ENCODE results near the gene NPR2. TPM values are rescaled to one million over a fixed set of nuclear protein-coding genes. Genes with fewer than 3 reads are reported as not detected.

The NPR2 gene
- polyA plus RNA-seq, 1 donor (not counting 4 experiments of a cell fraction or from before 2014, with no cell fraction given): 5.0 TPM

DNA sequence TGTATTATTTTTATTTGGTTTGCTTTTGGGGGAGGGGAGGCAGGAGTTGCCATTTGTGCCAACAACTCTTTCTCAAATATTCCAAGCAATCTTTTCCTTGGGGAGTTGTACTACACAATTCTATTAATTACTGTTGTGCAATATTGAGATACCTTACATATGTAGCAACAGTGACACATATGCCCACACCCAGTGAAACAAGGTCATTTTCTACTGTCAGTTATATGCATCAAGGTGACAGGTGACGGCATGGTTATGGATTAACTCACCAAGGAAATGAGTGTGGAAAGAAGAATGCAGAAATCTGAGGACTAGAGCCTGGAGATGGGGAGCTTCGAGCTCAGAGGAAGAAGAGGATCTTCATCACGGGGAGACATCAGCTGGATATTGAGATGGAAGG lies 19.4 kb upstream of the NPR2 start:
- H3K27me3 ChIP-seq (ENCODE audit: control insufficient read depth, extremely low read depth, insufficient read depth, low read length): no peaks in the 10 kb centered on the region
- dilution Hi-C loops (cut with MboI; ENCODE audit: extremely low pct_ligation_motif_present, low sequenced_read_pairs): no loop called here
- no peaks in the 10 kb centered on the region for H3K36me3 ChIP-seq (ENCODE audit: control insufficient read depth in 2 of 2, extremely low read depth in 1 of 2, insufficient read depth in 2 of 2, low read length in 2 of 2)
- peaks cover 11% of the 10 kb centered on the region for H3K4me1 ChIP-seq (ENCODE audit: control insufficient read depth, extremely low read depth, insufficient read depth, low read length)
- H3K9me1 ChIP-seq (ENCODE audit: control insufficient read depth, extremely low read depth, insufficient read depth, low read length): no peaks in the 10 kb centered on the region
- DNase-seq (ENCODE audit: low read depth, low spot score) (no peak), FAIRE-seq (no peak)
- H3K4me3 ChIP-seq (ENCODE audit: control insufficient read depth in 2 of 3, extremely low read depth in 1 of 3, insufficient read depth in 2 of 3, low read depth in 1 of 3, low read length in 3 of 3): no peak overlapping the region
- no peaks in the 10 kb centered on the region for H4K20me1 ChIP-seq (ENCODE audit: control insufficient read depth, extremely low read depth, insufficient read depth, low read length)
- H3K27ac ChIP-seq (ENCODE audit: control insufficient read depth, insufficient read depth, low read length): no peak overlapping the region
- no peaks in the 10 kb centered on the region for H3K9me3 ChIP-seq (ENCODE audit: control insufficient read depth, low read depth, low read length)
- no peak overlapping the region for H2AFZ ChIP-seq (ENCODE audit: control insufficient read depth, low read length)
- peak overlapping the region; percentile 8 for H3K4me2 ChIP-seq (ENCODE audit: control insufficient read depth, extremely low read depth, insufficient read depth, low read depth, low read length)
- H3K79me2 ChIP-seq (ENCODE audit: control insufficient read depth, insufficient read depth, low read length): no peaks in the 10 kb centered on the region
- TF ChIP-seq, protein P1, sequence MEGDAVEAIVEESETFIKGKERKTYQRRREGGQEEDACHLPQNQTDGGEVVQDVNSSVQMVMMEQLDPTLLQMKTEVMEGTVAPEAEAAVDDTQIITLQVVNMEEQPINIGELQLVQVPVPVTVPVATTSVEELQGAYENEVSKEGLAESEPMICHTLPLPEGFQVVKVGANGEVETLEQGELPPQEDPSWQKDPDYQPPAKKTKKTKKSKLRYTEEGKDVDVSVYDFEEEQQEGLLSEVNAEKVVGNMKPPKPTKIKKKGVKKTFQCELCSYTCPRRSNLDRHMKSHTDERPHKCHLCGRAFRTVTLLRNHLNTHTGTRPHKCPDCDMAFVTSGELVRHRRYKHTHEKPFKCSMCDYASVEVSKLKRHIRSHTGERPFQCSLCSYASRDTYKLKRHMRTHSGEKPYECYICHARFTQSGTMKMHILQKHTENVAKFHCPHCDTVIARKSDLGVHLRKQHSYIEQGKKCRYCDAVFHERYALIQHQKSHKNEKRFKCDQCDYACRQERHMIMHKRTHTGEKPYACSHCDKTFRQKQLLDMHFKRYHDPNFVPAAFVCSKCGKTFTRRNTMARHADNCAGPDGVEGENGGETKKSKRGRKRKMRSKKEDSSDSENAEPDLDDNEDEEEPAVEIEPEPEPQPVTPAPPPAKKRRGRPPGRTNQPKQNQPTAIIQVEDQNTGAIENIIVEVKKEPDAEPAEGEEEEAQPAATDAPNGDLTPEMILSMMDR (optimal IDR thresholded peaks at IDR 0.05 in 1 of 3, IDR thresholded peaks at IDR 0.05 in 1 of 3, conservative IDR thresholded peaks at IDR 0.05 in 1 of 3; ENCODE audit: extremely low read depth in 1 of 3, insufficient read depth in 2 of 3, low read length in 3 of 3): no peak
- TF ChIP-seq EZH2 (IDR thresholded peaks at IDR 0.05; ENCODE audit: low read length): no peak
- no peak overlapping the region for H3K9ac ChIP-seq (ENCODE audit: control insufficient read depth, extremely low read depth, insufficient read depth, low read length)

DNA sequence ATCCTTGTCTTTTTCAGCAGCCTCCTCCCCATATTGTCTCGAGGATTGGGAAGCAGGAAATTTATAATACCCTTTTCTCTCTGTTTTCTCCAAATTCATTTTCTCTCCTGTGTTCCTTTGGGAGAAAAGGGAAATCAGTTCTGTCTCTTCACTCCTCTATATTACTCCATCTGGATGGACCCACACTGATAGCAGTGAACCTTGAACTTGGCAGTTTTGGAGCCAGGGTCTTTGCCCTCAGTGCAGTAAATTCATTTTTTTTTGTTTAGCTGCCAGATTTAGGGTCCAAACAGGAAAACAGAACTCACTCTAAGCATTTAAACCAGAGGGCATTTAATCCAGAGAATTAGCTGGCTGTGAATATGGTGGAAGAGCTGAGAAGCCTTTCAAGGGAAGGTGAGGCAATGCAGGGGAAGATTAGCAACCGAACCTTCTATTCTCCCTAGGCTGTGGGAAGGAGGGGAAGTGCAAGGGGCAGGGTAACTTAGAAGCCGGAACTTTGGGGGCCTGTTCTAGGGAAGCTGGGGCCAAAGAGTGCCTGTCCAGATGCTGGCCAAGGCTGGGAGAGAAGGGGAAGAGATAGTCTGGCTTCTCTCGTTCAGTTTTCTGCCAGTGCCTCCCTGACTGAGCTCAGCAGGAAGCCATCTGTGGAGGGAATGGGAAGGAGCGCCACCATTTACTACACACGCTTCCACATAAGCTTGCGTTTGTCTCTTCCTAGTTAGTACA lies 16.3 kb upstream of the NPR2 start:
- no peak overlapping the region for H3K27ac ChIP-seq (ENCODE audit: control insufficient read depth, insufficient read depth, low read length)
- H3K9me1 ChIP-seq (ENCODE audit: control insufficient read depth, extremely low read depth, insufficient read depth, low read length): no peaks in the 10 kb centered on the region
- no peak overlapping the region for H3K4me3 ChIP-seq (ENCODE audit: control insufficient read depth in 2 of 3, extremely low read depth in 1 of 3, insufficient read depth in 2 of 3, low read depth in 1 of 3, low read length in 3 of 3)
- DNase-seq (ENCODE audit: low read depth, low spot score): no peak
- H3K27me3 ChIP-seq (ENCODE audit: control insufficient read depth, extremely low read depth, insufficient read depth, low read length): no peaks in the 10 kb centered on the region
- no peak overlapping the region for H2AFZ ChIP-seq (ENCODE audit: control insufficient read depth, low read length)
- no peaks in the 10 kb centered on the region for H3K9me3 ChIP-seq (ENCODE audit: control insufficient read depth, low read depth, low read length)
- H3K4me1 ChIP-seq (ENCODE audit: control insufficient read depth, extremely low read depth, insufficient read depth, low read length): peaks cover 11% of the 10 kb centered on the region
- no peak overlapping the region for H3K9ac ChIP-seq (ENCODE audit: control insufficient read depth, extremely low read depth, insufficient read depth, low read length)
- H3K79me2 ChIP-seq (ENCODE audit: control insufficient read depth, insufficient read depth, low read length): no peaks in the 10 kb centered on the region
- H3K4me2 ChIP-seq (ENCODE audit: control insufficient read depth, extremely low read depth, insufficient read depth, low read depth, low read length): no peak overlapping the region
- dilution Hi-C loops (cut with MboI; ENCODE audit: extremely low pct_ligation_motif_present, low sequenced_read_pairs): no loop called here
- no peak for FAIRE-seq
- no peaks in the 10 kb centered on the region for H3K36me3 ChIP-seq (ENCODE audit: control insufficient read depth in 2 of 2, extremely low read depth in 1 of 2, insufficient read depth in 2 of 2, low read length in 2 of 2)
- H4K20me1 ChIP-seq (ENCODE audit: control insufficient read depth, extremely low read depth, insufficient read depth, low read length): no peaks in the 10 kb centered on the region
- no peak for TF ChIP-seq EZH2 (IDR thresholded peaks at IDR 0.05; ENCODE audit: low read length)
- TF ChIP-seq, protein P1 (optimal IDR thresholded peaks at IDR 0.05 in 1 of 3, IDR thresholded peaks at IDR 0.05 in 1 of 3, conservative IDR thresholded peaks at IDR 0.05 in 1 of 3; ENCODE audit: extremely low read depth in 1 of 3, insufficient read depth in 2 of 3, low read length in 3 of 3): no peak

Data from keratinocyte (primary cell).